NCI-H2081 (cell line): ENCODE results near the gene KCNQ1.

Experiments
- DNase-seq, 2 experiments: peaks; one replicate each; lab custom pipeline; 2025; lab: John Stamatoyannopoulos, UW

Gene KCNQ1

GRCh38 chr11:2779981-2780849 is 335.4 kb downstream of the KCNQ1 start:
- DNase-seq = no peak

GRCh38 chr11:2780850-2781407 is 336.1 kb downstream of the KCNQ1 start:
- no peak for DNase-seq

- no peak for DNase-seq
Observed at GRCh38 chr11:2781408-2782274, 336.8 kb downstream of the KCNQ1 start.

GRCh38 chr11:2782769-2783168 is 338.0 kb downstream of the KCNQ1 start:
- no peak for DNase-seq

GRCh38 chr11:2783536-2784082 is 338.8 kb downstream of the KCNQ1 start:
- DNase-seq = no peak

GRCh38 chr11:2787816-2788167 is 343.0 kb downstream of the KCNQ1 start:
- no peak for DNase-seq

GRCh38 chr11:2788168-2789071 is 343.6 kb downstream of the KCNQ1 start:
- no peak for DNase-seq

GRCh38 chr11:2789331-2789730 is 344.5 kb downstream of the KCNQ1 start:
- DNase-seq = no peak

- DNase-seq = no peak
Observed at GRCh38 chr11:2789791-2790567, 345.2 kb downstream of the KCNQ1 start.

- DNase-seq = no peak
Observed at GRCh38 chr11:2790568-2790921, 345.7 kb downstream of the KCNQ1 start.

GRCh38 chr11:2791139-2791520 is 346.3 kb downstream of the KCNQ1 start:
- DNase-seq = no peak

- peak in 1 of 2 experiments; percentile 47 for DNase-seq
Observed at GRCh38 chr11:2791521-2792380, 346.9 kb downstream of the KCNQ1 start.

GRCh38 chr11:2792381-2793250 is 347.8 kb downstream of the KCNQ1 start:
- DNase-seq = no peak

- no peak for DNase-seq
Observed at GRCh38 chr11:2793701-2794045, 348.9 kb downstream of the KCNQ1 start.

- no peak for DNase-seq
Observed at GRCh38 chr11:2794046-2794967, 349.5 kb downstream of the KCNQ1 start.

GRCh38 chr11:2794968-2795322 is 350.1 kb downstream of the KCNQ1 start:
- DNase-seq = no peak

- no peak for DNase-seq
Observed at GRCh38 chr11:2795491-2795991, 350.7 kb downstream of the KCNQ1 start.

- no peak for DNase-seq
Observed at GRCh38 chr11:2796091-2796490, 351.3 kb downstream of the KCNQ1 start.
